GM19397 (cell line): Measurements from ENCODE around the gene CPN2.

Experiments used
- ATAC-seq: cut with Tn5 transposase; IDR thresholded peaks from one replicate; pipeline ENCODE4 v1.9.1; 2021; ENCODE audit warnings: mild to moderate bottlenecking, moderate library complexity; ENCODE audit not compliant: unreplicated experiment

CPN2 gene

GRCh38 chr3:194298331-194299227 is 52.5 kb downstream of the CPN2 start:
- no peak for ATAC-seq

DNA sequence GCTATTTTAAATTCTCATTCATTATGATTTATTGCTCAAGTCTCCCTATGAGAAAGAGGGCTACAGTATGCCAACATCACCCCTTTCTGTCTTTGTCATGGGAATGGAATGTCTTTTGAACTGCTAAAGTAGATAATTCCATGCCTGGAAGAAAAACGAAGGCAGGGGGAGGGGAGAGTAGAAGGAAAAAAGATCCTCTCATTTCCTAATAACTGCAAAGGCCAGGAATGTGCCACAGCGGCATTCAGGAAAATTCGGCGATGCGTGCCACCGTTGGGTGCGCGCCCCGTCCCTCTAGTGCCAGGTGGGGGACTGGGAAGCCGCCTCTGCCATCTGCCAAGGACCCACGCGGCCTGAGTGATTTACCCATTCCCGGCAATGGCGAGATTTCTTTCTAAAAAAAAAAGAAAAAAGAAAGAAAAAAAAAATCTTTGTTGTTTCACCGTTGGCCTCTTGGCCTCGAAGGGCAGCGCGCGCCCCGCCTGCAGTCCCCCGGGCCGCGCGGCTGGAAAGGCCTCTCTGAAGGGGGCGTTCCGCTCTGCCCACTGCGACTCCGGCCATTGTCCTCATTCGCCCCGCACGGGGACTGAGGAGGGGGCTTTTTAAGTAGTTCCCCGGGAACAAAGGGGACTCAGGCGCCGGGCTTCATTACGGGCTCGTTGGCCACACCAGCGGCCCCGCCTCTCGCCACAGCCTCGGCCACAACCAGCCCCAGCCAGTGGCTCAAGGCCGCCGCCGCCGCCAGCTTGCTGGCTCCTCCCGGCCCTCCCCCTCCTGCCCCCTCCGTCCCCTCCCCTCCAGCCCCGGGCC is 54.5 kb downstream of the CPN2 start:
- ATAC-seq = no peak

GRCh38 chr3:194294895-194295214 is 56.3 kb downstream of the CPN2 start:
- ATAC-seq = no peak

GRCh38 chr3:194294199-194294894 is 56.8 kb downstream of the CPN2 start:
- no peak for ATAC-seq

GRCh38 chr3:194293546-194294198 is 57.5 kb downstream of the CPN2 start:
- no peak for ATAC-seq

GRCh38 chr3:194292331-194292730 is 58.8 kb downstream of the CPN2 start:
- no peak for ATAC-seq
